Measurements from ENCODE around the gene CDK14.

The CDK14 gene

DNA sequence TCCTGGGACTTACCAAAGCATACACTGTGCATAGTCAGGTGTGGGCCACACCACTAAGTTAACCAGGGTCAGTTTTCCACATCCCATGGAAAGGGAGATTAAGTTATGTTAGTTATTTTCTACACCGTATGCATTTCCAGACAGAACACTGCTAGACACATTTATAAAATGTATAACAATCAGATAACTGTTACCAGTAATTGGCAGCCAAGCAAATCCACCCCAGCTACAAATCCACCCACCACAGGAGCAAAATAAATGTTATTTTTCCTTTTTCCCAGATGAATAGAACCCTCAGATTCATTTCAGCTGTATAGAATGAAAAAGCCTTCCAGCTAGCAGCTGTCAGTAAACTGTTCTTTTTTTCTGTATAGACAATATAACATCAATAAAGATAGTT is 411.2 kb downstream of the CDK14 start:
- no peak for DNase-seq (ENCODE audit: low spot score)

- DNase-seq (ENCODE audit: low spot score), result no peak
Observed at GRCh38 chr7:91013078-91013477, 417.0 kb downstream of the CDK14 start.

DNA sequence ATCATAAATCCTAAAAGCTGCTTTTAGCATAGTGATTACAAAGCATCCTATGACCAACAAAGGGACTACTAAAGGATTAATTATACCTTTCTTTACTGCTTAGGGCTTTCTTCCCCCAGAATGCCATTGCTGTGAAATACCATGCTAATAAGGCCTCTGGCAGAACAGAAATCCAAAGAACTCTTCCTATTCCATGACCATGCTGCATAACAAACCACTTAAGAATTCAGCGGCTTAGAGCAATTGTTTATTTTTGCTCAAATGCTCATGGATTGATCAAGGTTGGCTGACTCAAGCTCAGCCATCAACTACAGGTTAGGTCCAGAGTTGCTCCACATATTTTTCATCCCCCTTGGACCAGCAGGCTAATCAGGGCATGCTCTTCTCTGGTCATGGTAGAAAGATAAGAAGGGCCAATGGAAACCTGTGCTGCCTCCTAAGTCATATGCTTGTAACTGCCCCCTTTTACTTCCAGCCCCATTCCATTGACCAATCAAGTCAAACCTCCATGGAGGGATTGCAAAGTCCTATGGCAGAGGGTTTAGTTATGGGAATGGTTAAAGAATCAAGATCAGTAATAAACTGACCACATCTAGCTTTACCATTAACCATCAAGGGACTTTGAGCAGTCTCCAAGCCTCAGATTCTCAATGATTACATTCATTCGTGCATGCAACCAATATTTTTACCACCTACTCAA is 423.7 kb downstream of the CDK14 start:
- DNase-seq (ENCODE audit: low spot score), result no peak

- no peak for DNase-seq (ENCODE audit: low spot score)
Observed at GRCh38 chr7:91020636-91021385, 424.7 kb downstream of the CDK14 start.

DNA sequence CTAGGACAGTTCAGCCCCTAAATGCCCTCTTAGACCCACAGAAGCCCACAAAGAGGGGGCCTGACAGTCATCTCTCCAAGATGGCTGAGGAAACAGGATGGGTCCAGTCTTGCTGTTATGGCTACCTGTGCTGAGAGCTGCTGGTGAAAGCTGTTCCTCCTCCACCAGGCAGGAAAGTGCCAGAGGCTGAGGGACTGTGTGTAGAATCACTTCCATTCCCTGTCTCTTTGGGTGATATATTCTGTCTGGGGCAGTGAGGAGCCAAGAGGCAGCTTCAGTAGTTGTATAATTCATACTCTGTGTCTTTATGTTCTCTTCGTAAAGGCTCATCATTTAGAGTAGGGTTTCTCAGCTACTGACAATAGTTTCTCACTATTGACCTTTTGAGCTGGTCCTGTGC is 425.8 kb downstream of the CDK14 start:
- DNase-seq (ENCODE audit: low spot score), result no peak

DNA sequence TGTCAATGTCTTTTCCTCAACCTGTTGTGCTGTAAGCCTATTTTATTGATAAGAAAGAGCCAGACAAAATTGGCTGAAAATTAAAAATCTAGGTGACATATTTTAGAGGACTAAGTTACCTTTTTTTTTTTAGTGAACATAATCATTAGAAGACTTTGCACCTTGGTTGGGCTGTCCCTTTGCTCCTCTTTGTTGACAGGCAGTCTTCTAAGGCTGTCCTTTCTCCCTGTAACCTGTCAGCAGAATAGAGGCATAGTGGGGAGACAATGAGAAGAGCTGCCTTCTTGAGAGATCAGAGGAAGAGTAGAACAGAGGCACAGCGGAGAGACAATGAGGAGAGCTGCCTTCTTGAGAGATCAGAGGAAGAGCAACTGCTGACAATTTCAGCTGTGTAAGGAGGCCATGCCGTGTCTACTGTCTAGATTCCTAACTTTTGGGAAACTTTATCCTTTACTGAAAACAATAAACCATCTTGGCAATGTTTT is 429.8 kb downstream of the CDK14 start:
- DNase-seq (ENCODE audit: low spot score), result no peak

GRCh38 chr7:91029688-91030087 is 433.6 kb downstream of the CDK14 start:
- DNase-seq (ENCODE audit: low spot score), result no peak

DNA sequence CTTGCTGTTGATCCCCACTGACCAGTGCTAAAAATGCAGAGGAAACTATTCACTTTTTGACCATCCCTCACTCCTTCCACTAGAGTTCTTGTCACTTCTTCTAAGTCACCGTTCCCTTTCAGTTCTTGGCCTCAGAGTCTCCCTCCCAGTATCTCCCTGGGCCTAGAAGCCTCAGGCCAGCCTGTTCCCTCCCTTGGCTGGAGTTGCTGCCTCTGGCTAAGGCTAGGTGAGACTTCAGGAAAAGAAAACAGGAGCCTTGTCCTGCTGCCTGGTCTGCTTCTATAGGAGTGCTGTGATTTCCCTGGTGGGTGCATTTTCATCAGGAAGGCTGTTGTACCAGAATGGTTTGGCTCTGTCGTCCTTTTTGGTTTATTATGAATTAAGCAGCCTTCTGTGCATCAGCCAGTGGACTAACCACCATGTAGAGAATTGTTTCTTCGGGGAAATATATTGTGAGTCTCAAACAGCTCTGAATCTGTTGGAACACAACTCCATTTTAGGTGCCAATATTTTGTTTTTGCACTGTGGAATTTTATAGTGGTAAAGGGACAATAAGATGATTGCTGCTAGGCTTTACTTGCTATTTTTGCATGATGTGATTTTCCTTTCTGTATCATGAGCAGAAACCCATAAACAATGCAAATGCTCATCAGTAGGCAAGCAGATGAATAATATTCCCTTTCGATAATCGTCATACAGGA is 434.7 kb downstream of the CDK14 start:
- no peak for DNase-seq (ENCODE audit: low spot score)

DNA sequence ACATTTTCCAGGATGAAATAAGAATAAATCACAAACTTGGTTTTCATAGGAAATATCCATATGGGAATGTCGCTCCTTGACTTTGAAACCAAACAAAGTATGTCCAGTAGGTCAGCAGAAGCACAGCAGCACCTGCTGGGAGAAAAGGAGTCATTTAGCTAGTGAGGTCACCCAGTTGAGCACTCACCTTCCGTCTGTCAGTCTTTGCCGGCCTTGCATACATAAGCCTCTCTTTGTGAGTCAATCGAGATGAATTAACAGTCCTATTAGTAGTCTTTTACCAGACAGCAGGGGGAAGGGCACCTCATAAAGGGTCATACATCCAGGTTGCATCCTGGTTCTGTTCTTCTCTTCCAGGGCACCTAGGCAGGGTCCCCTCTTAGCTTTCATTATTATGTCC is 435.6 kb downstream of the CDK14 start:
- DNase-seq (ENCODE audit: low spot score), result no peak

GRCh38 chr7:91033574-91033973 is 437.5 kb downstream of the CDK14 start:
- DNase-seq (ENCODE audit: low spot score), result peak; percentile 28

DNA sequence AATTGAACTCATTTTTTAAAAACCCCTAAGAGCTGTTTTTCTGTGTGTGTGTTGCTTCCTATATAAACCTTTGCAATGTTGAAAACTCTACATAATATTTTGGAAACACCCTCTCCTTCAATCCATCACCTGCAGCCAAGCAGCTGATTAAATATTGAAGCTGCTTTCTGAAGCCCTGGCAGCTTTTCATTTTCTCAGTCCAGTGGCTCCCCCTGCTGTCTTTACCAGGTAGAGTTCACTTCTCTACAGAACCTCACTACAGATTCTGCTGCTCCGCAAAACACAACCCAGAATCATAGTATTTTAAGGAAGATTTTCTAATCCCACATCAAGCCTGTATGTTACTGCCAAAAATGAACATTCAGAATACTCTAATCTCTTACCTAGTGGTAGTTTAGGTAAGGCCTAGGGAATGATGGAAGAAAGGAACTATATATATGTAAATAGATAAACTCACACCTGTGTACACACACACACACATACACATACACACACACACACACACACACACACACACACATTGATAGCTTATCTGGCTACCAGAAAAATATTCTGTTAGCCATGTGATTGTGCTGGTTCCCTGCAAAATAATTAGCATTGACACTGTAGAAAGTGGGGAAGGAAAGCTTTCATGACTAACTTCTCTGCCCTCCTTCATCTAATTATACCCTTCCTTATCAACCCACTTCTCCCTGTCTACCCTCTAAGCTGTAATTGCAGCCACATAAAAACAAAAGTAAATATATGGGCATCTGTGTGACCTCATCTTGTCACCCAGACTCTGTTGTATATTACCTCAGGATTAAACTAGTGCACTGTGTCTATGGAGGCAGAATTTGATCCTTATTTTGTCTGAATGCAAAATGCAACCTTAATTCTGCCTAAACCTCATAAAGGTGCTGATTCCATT is 438.6 kb downstream of the CDK14 start:
- DNase-seq (ENCODE audit: low spot score), result peak; percentile 66

- DNase-seq (ENCODE audit: low spot score), result no peak
Observed at GRCh38 chr7:91039033-91039432, 442.9 kb downstream of the CDK14 start.

DNA sequence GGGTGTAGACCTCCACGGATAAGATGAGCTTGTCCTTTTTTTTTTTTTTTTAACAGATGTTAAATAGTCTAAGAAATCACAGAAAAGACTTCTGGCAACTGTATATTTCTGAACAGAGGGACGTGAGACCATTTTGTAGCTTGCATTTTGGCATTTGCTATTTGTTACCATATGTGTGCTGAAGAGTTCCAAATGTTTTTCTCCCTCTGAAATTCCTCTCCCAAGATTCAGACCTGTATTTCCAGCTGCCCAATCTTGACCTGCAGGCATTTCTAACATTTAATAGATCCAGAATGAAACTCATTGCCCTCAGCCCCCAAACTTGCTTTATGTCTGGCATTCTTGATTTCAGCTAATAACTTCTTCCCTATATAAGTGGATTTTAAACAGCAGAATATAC is 445.0 kb downstream of the CDK14 start:
- no peak for DNase-seq (ENCODE audit: low spot score)

GRCh38 chr7:91041901-91042484 is 445.9 kb downstream of the CDK14 start:
- no peak for DNase-seq (ENCODE audit: low spot score)

DNA sequence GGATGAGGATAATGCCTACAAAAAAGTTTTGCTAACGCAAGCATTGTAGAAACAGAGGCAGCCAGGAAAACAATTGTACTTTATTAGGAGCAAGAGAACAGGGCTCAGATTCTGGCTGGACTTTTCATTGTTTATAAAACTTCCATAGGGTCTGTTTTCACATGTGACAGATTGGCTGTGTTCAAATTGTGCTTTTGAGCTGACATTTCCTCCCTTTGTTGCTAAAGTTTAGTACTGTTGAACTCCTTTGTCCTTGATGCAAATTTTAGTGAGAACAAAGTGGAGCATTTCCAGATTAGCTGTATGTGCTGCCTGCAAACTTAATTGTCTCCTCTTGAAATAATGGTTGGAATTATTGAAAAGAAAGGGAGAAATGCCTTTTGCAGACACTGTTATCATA is 447.1 kb downstream of the CDK14 start:
- DNase-seq (ENCODE audit: low spot score), result no peak

- no peak for DNase-seq (ENCODE audit: low spot score)
Observed at GRCh38 chr7:91043924-91044645, 448.0 kb downstream of the CDK14 start.

GRCh38 chr7:91045606-91046005 is 449.5 kb downstream of the CDK14 start:
- no peak for DNase-seq (ENCODE audit: low spot score)

GRCh38 chr7:91046322-91047089 is 450.4 kb downstream of the CDK14 start:
- DNase-seq (ENCODE audit: low spot score), result no peak

- DNase-seq (ENCODE audit: low spot score), result no peak
Observed at GRCh38 chr7:91047636-91048035, 451.5 kb downstream of the CDK14 start.

DNA sequence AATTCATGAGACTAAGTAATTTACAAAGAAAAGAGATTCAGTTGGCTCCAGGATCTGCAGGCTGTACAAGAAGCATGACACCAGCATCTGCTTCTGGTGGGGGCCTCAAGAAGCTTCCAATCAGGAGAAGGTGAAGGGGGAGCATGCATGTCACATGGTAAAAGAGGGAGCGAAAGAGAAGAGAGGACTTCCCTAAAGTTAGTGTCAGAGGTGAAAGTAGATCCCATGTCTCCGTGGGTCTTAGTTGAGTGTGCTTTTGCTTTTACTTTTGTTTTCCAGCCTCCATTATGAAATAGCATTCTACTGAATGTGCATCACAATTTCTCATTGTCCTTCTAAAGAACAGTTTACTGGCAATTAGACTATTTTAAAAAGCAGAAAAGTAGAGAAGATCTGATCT is 454.6 kb downstream of the CDK14 start:
- no peak for DNase-seq (ENCODE audit: low spot score)
